Measurements from ENCODE around the gene UGGT1. TPM values are rescaled to one million over a fixed set of nuclear protein-coding genes. Genes with fewer than 3 reads are reported as not detected.

The UGGT1 gene
- total RNA-seq, 1 donor from 2014 or later: 67.9 TPM

DNA sequence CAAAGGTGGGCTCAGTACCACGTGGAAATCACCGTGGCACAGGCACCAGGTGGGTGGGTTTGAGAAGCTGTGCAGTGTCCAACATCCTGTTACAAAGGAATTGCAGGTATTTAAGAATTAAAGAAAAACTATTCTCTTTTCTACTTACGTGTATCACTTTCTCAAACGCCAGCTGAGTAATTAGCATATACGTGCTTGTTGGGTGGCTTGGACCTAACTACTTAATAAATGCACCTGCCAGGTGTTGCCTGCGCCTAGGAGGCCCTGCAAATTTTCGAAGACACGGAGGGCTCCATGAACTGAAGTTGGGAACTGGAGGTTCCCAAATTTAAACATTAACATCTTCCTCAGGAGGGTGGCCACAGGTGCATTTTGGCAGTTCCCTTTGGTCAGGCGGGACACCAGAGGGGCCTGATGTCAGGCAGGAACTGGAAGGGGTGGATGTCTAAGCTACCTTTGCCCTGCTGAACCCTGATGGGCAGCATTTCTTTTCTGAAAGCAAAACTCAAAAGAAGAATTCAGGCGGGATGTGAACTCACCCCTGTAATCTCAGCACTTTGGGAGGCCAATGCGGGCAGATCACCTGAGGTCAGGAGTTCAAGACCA, 142.9 kb downstream of the UGGT1 start:
- peaks cover 16% of the 10 kb centered on the region for H3K4me1 Mint-ChIP-seq (ENCODE audit: low read depth, unreplicated experiment)
- peak overlapping the region; percentile 77 for H3K4me3 Mint-ChIP-seq (ENCODE audit: unreplicated experiment)
- DNase-seq: no peak
- no peak overlapping the region for H3K27ac Mint-ChIP-seq (ENCODE audit: unreplicated experiment)
- TF ChIP-seq, protein P1, sequence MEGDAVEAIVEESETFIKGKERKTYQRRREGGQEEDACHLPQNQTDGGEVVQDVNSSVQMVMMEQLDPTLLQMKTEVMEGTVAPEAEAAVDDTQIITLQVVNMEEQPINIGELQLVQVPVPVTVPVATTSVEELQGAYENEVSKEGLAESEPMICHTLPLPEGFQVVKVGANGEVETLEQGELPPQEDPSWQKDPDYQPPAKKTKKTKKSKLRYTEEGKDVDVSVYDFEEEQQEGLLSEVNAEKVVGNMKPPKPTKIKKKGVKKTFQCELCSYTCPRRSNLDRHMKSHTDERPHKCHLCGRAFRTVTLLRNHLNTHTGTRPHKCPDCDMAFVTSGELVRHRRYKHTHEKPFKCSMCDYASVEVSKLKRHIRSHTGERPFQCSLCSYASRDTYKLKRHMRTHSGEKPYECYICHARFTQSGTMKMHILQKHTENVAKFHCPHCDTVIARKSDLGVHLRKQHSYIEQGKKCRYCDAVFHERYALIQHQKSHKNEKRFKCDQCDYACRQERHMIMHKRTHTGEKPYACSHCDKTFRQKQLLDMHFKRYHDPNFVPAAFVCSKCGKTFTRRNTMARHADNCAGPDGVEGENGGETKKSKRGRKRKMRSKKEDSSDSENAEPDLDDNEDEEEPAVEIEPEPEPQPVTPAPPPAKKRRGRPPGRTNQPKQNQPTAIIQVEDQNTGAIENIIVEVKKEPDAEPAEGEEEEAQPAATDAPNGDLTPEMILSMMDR (IDR thresholded peaks at IDR 0.05; ENCODE audit: partially characterized antibody, unreplicated experiment): peak; percentile 51
- peaks cover 5% of the 10 kb centered on the region for H3K27me3 Mint-ChIP-seq (ENCODE audit: unreplicated experiment)
- H3K9me3 Mint-ChIP-seq (ENCODE audit: unreplicated experiment): peaks cover 7% of the 10 kb centered on the region
- no peaks in the 10 kb centered on the region for H3K36me3 Mint-ChIP-seq (ENCODE audit: unreplicated experiment)

DNA sequence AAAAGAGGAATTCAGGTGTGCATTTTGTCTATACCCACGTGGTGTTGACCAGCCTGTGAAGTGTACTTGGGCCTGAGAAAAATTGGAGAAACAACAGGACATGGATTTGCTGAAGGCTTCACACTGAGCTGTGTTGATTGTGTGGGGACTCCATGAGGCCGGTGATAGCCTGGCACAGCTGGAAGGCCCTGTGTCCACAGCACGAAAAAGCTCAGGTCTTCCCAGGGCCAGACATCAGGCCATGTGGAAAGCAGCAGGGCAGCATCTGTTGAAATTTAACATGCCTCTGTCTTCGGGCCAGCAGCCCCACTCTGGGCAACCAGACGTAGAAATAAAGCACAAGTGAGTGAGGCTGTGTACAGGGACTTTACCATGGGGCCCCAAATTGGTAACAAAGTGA, 143.6 kb downstream of the UGGT1 start:
- H3K27ac Mint-ChIP-seq (ENCODE audit: unreplicated experiment): peak overlapping the region; percentile 63
- DNase-seq: peak; percentile 44
- H3K9me3 Mint-ChIP-seq (ENCODE audit: unreplicated experiment): peaks cover 7% of the 10 kb centered on the region
- TF ChIP-seq, protein P1 (IDR thresholded peaks at IDR 0.05; ENCODE audit: partially characterized antibody, unreplicated experiment): no peak
- peaks cover 5% of the 10 kb centered on the region for H3K27me3 Mint-ChIP-seq (ENCODE audit: unreplicated experiment)
- no peak overlapping the region for H3K4me3 Mint-ChIP-seq (ENCODE audit: unreplicated experiment)
- no peaks in the 10 kb centered on the region for H3K36me3 Mint-ChIP-seq (ENCODE audit: unreplicated experiment)
- peaks cover 16% of the 10 kb centered on the region for H3K4me1 Mint-ChIP-seq (ENCODE audit: low read depth, unreplicated experiment)

DNA sequence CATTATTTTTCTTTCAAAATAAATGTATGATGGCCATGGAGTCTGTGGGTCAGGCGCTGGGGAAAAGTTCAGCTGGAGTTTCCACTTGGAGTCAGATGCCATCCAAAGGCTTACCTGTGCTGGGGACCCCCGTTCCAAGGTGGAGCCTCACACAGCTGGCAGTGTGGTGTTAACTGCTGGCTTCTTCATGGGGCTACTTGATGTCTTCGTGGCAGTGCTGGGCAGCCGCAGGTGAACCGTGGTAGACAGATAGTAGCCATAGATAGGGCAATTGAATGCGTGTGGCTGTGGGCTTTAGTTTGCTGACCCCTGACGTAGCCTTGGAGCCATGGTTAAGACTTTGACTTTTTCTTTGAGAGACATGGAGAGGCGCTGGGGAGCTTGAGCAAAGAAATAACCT, 144.6 kb downstream of the UGGT1 start:
- H3K4me3 Mint-ChIP-seq (ENCODE audit: unreplicated experiment): no peak overlapping the region
- H3K9me3 Mint-ChIP-seq (ENCODE audit: unreplicated experiment): peaks cover 7% of the 10 kb centered on the region
- H3K4me1 Mint-ChIP-seq (ENCODE audit: low read depth, unreplicated experiment): peaks cover 16% of the 10 kb centered on the region
- no peak overlapping the region for H3K27ac Mint-ChIP-seq (ENCODE audit: unreplicated experiment)
- peaks cover 5% of the 10 kb centered on the region for H3K27me3 Mint-ChIP-seq (ENCODE audit: unreplicated experiment)
- DNase-seq: no peak
- TF ChIP-seq, protein P1 (IDR thresholded peaks at IDR 0.05; ENCODE audit: partially characterized antibody, unreplicated experiment): no peak
- no peaks in the 10 kb centered on the region for H3K36me3 Mint-ChIP-seq (ENCODE audit: unreplicated experiment)

DNA sequence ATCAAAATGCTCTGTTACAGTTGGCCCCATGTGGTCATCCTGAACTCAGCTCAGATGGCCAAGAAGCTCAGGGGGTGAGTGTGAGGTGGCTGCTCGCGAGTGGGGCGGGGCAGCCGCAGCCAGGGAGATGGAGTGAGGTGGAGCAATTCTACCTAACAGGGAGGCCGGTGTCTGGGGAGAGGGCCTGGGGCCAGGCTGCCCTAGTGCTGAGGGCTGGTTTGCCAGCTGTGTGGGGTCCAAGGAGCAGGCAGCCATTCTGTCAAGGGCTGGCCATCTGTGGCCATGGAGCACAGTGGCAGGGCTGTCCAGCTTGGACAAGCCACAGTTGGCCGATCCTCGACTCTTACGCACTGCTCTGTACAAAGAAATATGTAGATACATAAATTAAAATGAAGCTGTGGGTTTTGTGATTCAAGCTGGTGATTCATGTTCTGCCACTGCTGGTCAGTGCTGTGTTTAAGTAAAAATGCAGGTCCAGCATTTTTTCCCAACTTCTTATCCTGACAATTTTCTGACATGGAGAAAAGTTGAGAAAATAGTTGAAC, 145.6 kb downstream of the UGGT1 start:
- Mint-ChIP-seq H3K4me3 (ENCODE audit: unreplicated experiment) (no peak overlapping the region), H3K36me3 (ENCODE audit: unreplicated experiment) (no peaks in the 10 kb centered on the region), H3K9me3 (ENCODE audit: unreplicated experiment) (peaks cover 7% of the 10 kb centered on the region), H3K27ac (ENCODE audit: unreplicated experiment) (peak overlapping the region; percentile 69), H3K4me1 (ENCODE audit: low read depth, unreplicated experiment) (peaks cover 16% of the 10 kb centered on the region), H3K27me3 (ENCODE audit: unreplicated experiment) (peaks cover 5% of the 10 kb centered on the region)
- DNase-seq: peak; percentile 45
- TF ChIP-seq, protein P1 (IDR thresholded peaks at IDR 0.05; ENCODE audit: partially characterized antibody, unreplicated experiment): no peak

DNA sequence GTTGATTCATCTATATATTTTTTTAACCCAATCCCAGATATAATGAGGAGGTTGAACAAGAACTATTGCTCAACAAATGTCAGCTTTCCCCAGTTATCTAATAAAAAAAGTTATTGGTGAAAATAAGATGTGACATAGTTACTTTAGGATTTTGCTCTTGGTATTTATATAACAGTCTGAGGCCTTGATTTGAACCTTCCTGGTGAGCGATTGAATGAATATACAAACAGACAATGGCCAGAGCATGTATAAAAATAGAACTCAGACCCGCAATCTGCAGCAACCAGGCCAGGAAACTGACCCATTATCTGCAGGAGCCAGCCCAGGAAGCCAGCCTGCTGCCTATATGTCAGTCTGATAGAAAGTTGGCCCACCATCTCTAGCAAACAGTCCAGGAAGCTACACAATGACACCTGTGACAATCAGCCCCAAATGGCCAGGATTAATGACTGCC, 146.1 kb downstream of the UGGT1 start:
- no peak overlapping the region for H3K27ac Mint-ChIP-seq (ENCODE audit: unreplicated experiment)
- peaks cover 7% of the 10 kb centered on the region for H3K9me3 Mint-ChIP-seq (ENCODE audit: unreplicated experiment)
- peaks cover 16% of the 10 kb centered on the region for H3K4me1 Mint-ChIP-seq (ENCODE audit: low read depth, unreplicated experiment)
- no peak for DNase-seq
- H3K27me3 Mint-ChIP-seq (ENCODE audit: unreplicated experiment): peaks cover 5% of the 10 kb centered on the region
- no peak overlapping the region for H3K4me3 Mint-ChIP-seq (ENCODE audit: unreplicated experiment)
- no peaks in the 10 kb centered on the region for H3K36me3 Mint-ChIP-seq (ENCODE audit: unreplicated experiment)
- TF ChIP-seq, protein P1 (IDR thresholded peaks at IDR 0.05; ENCODE audit: partially characterized antibody, unreplicated experiment): no peak

Measured in glutamatergic neuron (in vitro differentiated cells).